ENCODE data around the gene TSPAN7. TPM values are rescaled to one million over a fixed set of nuclear protein-coding genes. Genes with fewer than 3 reads are reported as not detected.

TSPAN7 gene
- total and polyA plus RNA-seq, 2 of the 8 experiments (the other 6 are each of a cell fraction or from before 2014, with no cell fraction given), result 32.1 to 37.7 TPM

- no peak overlapping the region for H2BK5ac ChIP-seq (ENCODE audit: low read depth, low read length)
- no peaks in the 10 kb centered on the region for H3K79me2 ChIP-seq (ENCODE audit: control insufficient read depth in 1 of 2, insufficient read depth in 2 of 2, low read length in 2 of 2)
- no peaks in the 10 kb centered on the region for H3K4me1 ChIP-seq (replicated peaks in 1 of 4; ENCODE audit: control insufficient read depth in 3 of 4, insufficient read depth in 4 of 4, low read length in 3 of 4)
- FAIRE-seq (no peak), DNase-seq (ENCODE audit: low read depth in 1 of 2, low spot score in 2 of 2) (no peak)
- no peak overlapping the region for H4K5ac ChIP-seq (ENCODE audit: insufficient read length, low read depth, low read length)
- no peak overlapping the region for H3K23ac ChIP-seq (ENCODE audit: insufficient read length)
- H3K79me1 ChIP-seq (ENCODE audit: low read depth, low read length), result no peaks in the 10 kb centered on the region
- no peak overlapping the region for H3K56ac ChIP-seq (replicated peaks; ENCODE audit: insufficient read length, low read depth, low read length)
- no peak overlapping the region for H2BK120ac ChIP-seq (replicated peaks; ENCODE audit: low read depth, low read length)
- no peaks in the 10 kb centered on the region for H4K20me1 ChIP-seq (replicated peaks in 1 of 2; ENCODE audit: control insufficient read depth in 1 of 2, insufficient read depth in 2 of 2, low read length in 2 of 2)
- no peak overlapping the region for H3K4ac ChIP-seq (replicated peaks; ENCODE audit: insufficient read length, low read depth, low read length)
- H3K27me3 ChIP-seq (replicated peaks in 1 of 4; ENCODE audit: control insufficient read depth in 3 of 4, extremely low read depth in 1 of 4, insufficient read depth in 3 of 4, low read length in 3 of 4), result no peaks in the 10 kb centered on the region
- no peak overlapping the region for H2BK15ac ChIP-seq (ENCODE audit: low read length)
- H3K36me3 ChIP-seq (ENCODE audit: control insufficient read depth in 2 of 4, insufficient read depth in 4 of 4, low read length in 3 of 4), result no peaks in the 10 kb centered on the region
- H2BK20ac ChIP-seq (ENCODE audit: low read length), result no peak overlapping the region
- no peak overlapping the region for H3K18ac ChIP-seq (ENCODE audit: extremely low read depth, low read length)
- H3K9me3 ChIP-seq (ENCODE audit: insufficient read depth in 2 of 2, low read depth in 1 of 2, low read length in 1 of 2), result no peaks in the 10 kb centered on the region
- no peak overlapping the region for H2AFZ ChIP-seq (ENCODE audit: low read length)
- no peak overlapping the region for H3K4me3 ChIP-seq (ENCODE audit: extremely low read depth in 1 of 4, insufficient read depth in 2 of 4, low read depth in 3 of 4, low read length in 4 of 4)
- ChIA-PET POLR2A (ENCODE audit: partially characterized antibody) (no interaction called here), CTCF (ENCODE audit: partially characterized antibody) (no interaction called here)
- no peak overlapping the region for H3K9ac ChIP-seq (replicated peaks in 1 of 4; ENCODE audit: extremely low read depth in 1 of 4, low read depth in 3 of 4, low read length in 3 of 4)
- no peaks in the 10 kb centered on the region for H3K23me2 ChIP-seq (ENCODE audit: low read depth, low read length)
- no peak overlapping the region for H3K4me2 ChIP-seq (ENCODE audit: insufficient read depth in 1 of 2, low read depth in 2 of 2, low read length in 2 of 2)
- no peak overlapping the region for H2AK5ac ChIP-seq (ENCODE audit: low read depth, low read length)
- H4K91ac ChIP-seq (replicated peaks; ENCODE audit: insufficient read length, low read length), result no peak overlapping the region
- H2BK12ac ChIP-seq (ENCODE audit: low read depth, low read length), result no peak overlapping the region
- no peak overlapping the region for H3K14ac ChIP-seq (ENCODE audit: insufficient read length)
- no peak overlapping the region for H4K8ac ChIP-seq (ENCODE audit: extremely low read depth, insufficient read depth, low read length)
- no peak overlapping the region for H3K27ac ChIP-seq (ENCODE audit: low read depth, low read length)
- no peak for TF ChIP-seq ATF3 (IDR thresholded peaks at IDR 0.05; ENCODE audit: insufficient read depth, low read depth, low read length)
- no peak for TF ChIP-seq RNF2 (IDR thresholded peaks at IDR 0.05; ENCODE audit: borderline replicate concordance, low read depth, low read length, missing control alignments, poor library complexity, severe bottlenecking)
- TF ChIP-seq CHD1 (IDR thresholded peaks at IDR 0.05; ENCODE audit: low read depth, low read length), result no peak
- TF ChIP-seq SP2 (IDR thresholded peaks at IDR 0.05; ENCODE audit: low read length), result no peak
- no peak for TF ChIP-seq FOSL1 (IDR thresholded peaks at IDR 0.05; ENCODE audit: insufficient read depth, low read depth, low read length)
- TF ChIP-seq SUZ12 (IDR thresholded peaks at IDR 0.05; ENCODE audit: low read length), result no peak
Measured at GRCh38 chrX:38514016-38514854, 47.1 kb upstream of the TSPAN7 start.

All from H1 (cell line).